Activated T-helper 2 cell treated with anti-CD3 and anti-CD28 coated beads, Interferon-gamma antibody, Interleukin-2, Interleukin-4, amounts not matched to agents 10 μg/mL and 5 μg/mL and 100 μg/mL, durations not matched to agents 14 hours and 24 hours and 36 hours (primary cell): ENCODE data around the gene WDR87. TPM values are rescaled to one million over a fixed set of nuclear protein-coding genes. Genes with fewer than 3 reads are reported as not detected.

Experiments used
- DNase-seq: peaks from one replicate; pipeline ENCODE4 v3.0.0; 2021; ENCODE audit warnings: low spot score
- H3K27ac Mint-ChIP-seq: one replicate; pipeline ENCODE4 v1.8.0; 2021; ENCODE audit warnings: mixed read lengths
- H3K27me3 Mint-ChIP-seq: one replicate; pipeline ENCODE4 v1.8.0; 2021; ENCODE audit warnings: low read depth, mixed read lengths
- H3K36me3 Mint-ChIP-seq: one replicate; pipeline ENCODE4 v1.8.0; 2021; ENCODE audit warnings: low read depth, mixed read lengths
- H3K4me1 Mint-ChIP-seq: one replicate; pipeline ENCODE4 v1.8.0; 2021; ENCODE audit warnings: low read depth, mixed read lengths
- H3K4me3 Mint-ChIP-seq: one replicate; pipeline ENCODE4 v1.8.0; 2021; ENCODE audit warnings: low read depth, mild to moderate bottlenecking, moderate library complexity, mixed read lengths
- H3K9me3 Mint-ChIP-seq: one replicate; pipeline ENCODE4 v1.8.0; 2021; ENCODE audit warnings: mixed read lengths
- intact Hi-C: fragments of 100-400 bp; cut with micrococcal nuclease; formaldehyde crosslinking; loops from one replicate; pipeline ENCODE4 v1.15.1; 2023
- total RNA-seq: library from RNA; stranded (reverse); gene quantifications from 2 replicates; pipeline ENCODE4 v1.2.3, GENCODE V29; 2022

WDR87 gene
- total RNA-seq, 1 donor from 2014 or later = not detected

DNA sequence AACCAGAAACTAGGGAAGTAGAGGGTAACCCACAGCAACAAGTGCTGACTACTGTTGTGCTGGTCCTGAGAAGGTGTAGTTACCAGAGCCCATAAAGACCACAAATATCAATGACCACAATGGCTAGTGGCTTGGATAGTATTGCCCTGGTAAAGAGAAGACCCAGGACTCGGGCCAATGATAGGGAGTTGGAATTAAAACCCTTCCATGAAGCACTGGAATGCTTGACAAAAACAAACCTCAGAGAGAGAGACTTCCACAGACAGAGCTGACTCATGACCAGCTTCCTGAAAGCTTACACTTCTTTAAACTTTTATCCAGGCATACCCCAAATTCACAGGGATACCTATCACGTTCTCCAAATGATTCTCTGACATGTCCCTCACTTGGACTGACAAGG is 60.5 kb downstream of the WDR87 start:
- H3K9me3 Mint-ChIP-seq = peaks cover 37% of the 10 kb centered on the region
- H3K36me3 Mint-ChIP-seq = no peaks in the 10 kb centered on the region
- intact Hi-C loops = no loop called here
- H3K4me1 Mint-ChIP-seq = no peaks in the 10 kb centered on the region
- H3K4me3 Mint-ChIP-seq = no peak overlapping the region
- H3K27me3 Mint-ChIP-seq = no peaks in the 10 kb centered on the region
- DNase-seq = no peak
- H3K27ac Mint-ChIP-seq = no peak overlapping the region

Other genes with a start within 250 kb of the WDR87 start
- 2.7 and 3.0 TPM in 2 replicates for gene ZNF607, start 186.8 kb downstream of the WDR87 start, total RNA-seq
- gene ZNF573, start 127.0 kb downstream of the WDR87 start, total RNA-seq = 3.1 and 3.6 TPM in 2 replicates
- gene SIPA1L3, start 614 bp upstream of the WDR87 start, total RNA-seq = 15.6 and 15.9 TPM in 2 replicates